Measurements from ENCODE around the gene LRRN3.
"Not testable (repeated sequence)": the region's sequence is repeated elsewhere in the genome, so short reads cannot be mapped to it uniquely, and the experiment has no call there.

LRRN3 gene

DNA sequence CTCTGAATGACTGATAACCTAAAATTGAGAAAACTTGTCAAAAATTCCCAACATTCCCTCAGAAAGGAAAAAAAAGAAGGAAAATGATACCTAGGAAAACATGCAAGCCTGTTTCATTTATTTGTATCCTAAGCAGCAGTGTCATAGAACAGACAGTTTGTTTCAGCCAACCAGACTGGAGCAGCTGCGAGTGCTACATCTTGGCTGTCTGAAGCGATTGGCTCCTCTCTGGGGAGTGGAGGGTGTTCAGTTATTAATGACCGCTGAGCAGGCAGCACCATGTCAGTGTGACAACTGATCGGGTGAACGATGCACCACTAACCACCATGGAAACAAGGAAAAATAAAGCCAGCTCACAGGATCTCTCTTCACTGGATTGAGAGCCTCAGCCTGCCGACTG lies at the start of gene LRRN3:
Gene LRRN3, plus strand, starts transcription at position 282 of the 400 bp plus-strand sequence. CDS start 31,646 bp downstream, outside the sequence.
- DNase-seq: peak; percentile 77

DNA sequence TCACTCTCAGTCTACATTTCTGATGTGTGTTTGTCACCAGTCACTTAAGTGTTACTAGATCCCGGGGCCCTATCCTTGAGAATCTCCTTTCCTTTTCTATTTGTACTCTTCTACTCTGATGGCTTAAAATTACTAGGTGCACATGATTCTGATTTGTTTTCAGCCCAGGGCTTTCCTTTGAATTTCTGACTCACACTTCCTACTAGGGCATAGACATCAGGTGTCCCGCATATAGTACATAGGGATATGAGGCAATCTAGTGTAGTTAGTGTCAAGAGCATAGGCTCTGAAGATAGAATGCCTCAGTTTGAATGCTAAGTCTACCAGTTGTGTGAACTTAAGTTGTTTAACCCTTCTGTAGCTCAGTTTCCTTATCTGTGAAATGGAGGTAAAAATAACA lies 49.4 kb upstream of the LRRN3 start:
- no peak for DNase-seq

- DNase-seq: no peak
Observed at GRCh38 chr7:111042842-111043241, 48.1 kb upstream of the LRRN3 start.

- no peak for DNase-seq
Observed at GRCh38 chr7:111043561-111043960, 47.4 kb upstream of the LRRN3 start.

DNA sequence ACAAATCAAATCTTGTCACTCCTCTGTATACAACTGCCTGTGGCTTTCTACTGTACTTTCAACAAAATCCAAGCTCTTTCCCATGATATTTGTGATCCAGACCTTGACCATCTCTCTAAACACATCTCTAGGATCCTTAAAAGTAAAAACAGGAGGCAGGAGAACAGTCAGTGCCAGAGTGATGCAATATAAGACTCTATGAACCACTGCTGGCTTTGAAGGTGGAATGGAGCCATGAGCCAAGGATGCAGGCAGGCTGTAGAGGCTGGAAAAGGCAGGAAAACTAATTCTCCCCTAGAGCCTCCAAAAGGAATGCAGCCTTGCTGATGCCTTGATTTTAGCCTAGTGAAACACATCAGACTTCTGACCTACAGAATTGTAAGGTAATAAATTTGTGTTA lies 45.5 kb upstream of the LRRN3 start:
- DNase-seq: no peak

- no peak for DNase-seq
Observed at GRCh38 chr7:111047595-111047994, 43.3 kb upstream of the LRRN3 start.

DNA sequence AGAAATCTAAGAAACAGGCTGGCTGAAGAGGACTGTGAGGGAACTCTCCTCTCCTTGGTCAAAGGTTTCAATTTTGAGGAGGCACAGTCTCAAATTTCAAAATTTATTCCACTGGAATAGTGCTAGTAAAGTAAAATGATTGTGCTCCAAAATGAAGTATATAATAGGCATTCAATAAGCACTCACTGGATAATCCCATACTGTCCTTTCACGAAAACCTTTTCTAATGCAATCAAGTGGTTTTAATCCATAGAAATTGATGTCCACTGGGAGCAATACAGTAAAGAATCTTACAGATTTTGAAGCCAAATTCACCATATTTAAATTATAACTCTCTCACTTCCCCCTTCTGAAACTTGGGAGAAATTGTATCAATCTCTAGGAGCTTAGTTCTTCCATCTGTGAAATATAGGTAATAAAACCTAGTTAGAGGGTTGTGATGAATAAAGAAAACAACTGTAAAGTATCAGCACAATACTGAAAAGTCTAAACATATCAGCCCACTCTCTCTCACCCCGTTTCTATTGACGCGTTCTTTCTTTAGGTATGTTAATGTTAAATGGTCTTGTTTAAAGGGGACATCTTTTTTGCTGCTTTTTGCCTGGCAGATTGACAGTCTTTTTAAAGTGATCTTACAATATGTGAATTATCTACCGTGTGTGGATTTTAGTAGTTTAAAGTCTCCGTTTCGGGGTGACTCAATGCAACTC lies 40.8 kb upstream of the LRRN3 start:
- no peak for DNase-seq

DNA sequence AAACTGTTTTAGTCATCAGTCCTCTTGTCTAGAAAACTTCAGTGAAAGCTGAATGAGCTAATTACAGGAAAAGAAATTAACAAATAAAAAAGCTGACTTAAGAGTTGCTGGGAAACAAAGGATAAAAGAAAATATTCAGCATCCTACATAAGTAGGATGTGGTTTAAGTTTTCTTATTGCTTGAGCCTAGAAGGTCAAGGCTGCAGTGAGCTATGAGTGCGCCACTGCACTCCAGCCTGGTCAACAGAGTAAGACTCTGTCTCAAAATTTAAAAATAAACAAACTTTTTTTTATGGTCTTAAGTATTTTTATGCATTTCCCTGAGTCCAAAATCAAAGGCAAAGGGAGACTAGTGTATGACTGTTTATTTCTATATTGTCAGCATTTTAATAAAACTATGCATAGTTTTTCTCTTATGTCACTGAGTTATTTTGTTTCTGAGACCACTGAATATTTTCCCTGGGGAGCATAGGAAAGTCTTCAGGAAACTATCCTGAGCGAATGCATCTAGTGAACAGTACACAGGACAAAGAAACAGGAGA lies 40.0 kb upstream of the LRRN3 start:
- no peak for DNase-seq

DNA sequence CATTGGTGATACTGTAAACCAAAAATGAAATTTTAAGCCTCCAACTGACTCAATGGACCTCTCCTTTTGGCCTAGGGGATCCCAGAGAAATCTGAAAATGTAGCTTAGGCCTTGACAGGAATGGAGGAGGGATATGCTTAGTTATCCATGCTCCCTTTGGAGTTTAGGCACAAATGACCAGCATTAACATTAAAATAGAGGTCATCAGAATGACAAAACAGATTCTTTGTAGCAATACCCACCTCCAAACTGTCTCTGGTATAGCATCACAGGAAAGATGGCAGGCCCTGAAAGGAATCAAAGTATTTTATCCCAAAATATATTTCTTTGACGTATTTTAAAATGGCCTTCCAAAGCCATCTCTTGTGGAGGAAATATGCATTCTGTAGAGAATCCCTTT lies 39.1 kb upstream of the LRRN3 start:
- no peak for DNase-seq

DNA sequence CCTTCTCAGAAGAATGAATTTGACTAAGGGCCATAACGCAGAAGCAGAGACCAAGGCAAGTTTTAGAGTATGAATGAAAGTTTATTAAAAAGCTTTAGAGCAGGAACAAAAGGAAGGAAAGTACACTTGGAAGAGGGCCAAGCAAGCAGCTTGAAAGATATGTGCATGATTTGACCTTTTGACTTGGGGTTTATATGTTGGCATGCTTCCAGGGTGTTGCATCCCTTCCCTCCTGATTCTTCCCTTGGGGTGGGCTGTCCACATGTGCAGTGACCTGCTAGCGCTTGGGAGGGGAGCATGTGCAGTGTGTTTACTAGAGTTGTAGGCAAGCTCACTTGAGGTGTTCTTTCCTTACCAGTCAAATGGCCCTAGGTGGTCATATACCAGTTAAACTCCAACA lies 37.9 kb upstream of the LRRN3 start:
- peak; percentile 42 for DNase-seq

- DNase-seq: no peak
Observed at GRCh38 chr7:111056371-111056770, 34.6 kb upstream of the LRRN3 start.

DNA sequence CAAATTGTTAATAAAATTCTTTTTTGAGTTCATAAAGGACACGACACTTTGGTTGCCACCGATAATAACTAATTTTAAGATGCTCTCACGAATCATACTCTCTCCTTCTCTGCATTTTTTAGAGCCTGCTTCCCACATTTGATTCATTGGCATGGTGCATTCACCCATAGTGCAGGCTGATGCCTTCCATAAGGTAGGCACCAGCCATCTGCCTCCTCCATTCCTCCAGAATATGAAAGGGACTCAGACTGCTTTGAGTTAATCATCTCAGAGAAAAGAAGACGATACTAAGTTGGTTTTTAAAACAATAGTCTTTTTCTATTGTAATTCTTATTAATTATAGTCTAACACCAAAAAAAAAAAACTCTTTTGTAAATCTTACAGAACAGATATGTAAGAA lies 33.9 kb upstream of the LRRN3 start:
- no peak for DNase-seq

DNA sequence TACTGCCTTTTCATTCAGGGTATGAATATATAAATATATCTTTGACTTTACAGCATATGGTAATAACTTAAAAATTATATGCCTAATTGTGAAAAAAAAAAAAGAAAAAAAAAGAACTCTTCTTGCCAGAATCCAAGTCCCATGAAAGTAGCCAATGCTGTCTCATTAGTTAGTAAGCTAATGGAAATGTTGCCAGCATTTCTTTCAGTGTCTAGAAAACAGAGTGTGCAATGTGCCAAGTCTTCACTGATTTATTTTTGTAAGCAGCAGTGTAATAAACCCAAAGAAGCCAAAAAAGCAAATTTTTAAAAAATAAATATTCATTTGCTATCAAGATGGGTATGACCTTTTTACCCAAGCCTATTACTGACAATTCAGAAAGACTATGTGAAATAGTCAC lies 31.1 kb upstream of the LRRN3 start:
- DNase-seq: no peak

- DNase-seq: no peak
Observed at GRCh38 chr7:111063166-111063565, 27.8 kb upstream of the LRRN3 start.

GRCh38 chr7:111067251-111067650 lies 23.7 kb upstream of the LRRN3 start:
- no peak for DNase-seq

- DNase-seq: no peak
Observed at GRCh38 chr7:111067682-111068081, 23.2 kb upstream of the LRRN3 start.

DNA sequence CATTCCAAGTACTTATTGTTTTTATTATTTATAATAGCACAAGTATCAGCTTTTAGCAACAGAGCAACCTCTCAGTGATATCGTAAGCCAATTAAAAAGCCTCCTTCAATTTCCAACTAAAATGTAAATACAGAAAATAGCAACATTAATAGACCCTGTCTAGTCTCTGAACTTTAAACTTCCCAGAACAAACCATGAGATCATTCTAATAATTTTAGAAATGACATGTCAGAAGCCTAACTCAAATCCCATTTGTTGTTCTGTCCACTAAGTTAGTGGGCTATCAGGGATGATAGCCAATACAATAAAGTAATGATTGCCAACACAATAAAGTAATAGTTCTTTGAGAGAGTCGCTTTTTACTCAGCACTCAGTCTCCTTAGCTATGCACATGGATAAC lies 22.3 kb upstream of the LRRN3 start:
- DNase-seq: no peak

- peak; percentile 22 for DNase-seq
Observed at GRCh38 chr7:111071556-111071955, 19.4 kb upstream of the LRRN3 start.

DNA sequence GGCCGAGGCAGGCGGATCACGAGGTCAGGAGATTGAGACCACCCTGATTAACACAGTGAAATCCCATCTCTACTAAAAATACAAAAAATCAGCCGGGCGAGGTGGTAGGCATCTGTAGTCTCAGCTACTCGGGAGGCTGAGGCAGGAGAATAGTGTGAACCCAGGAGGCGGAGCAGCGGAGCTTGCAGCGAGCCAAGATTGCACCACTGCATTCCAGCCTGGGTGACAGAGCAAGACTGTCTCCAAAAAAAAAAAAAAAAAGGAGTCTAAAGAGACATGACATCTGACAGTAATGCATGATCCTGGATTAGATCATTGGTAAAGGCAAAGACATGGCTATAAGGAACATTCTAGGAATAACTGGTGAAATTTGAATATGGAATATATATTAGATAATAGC lies 18.3 kb upstream of the LRRN3 start:
- not testable (repeated sequence) for DNase-seq

GRCh38 chr7:111074071-111074747 lies 16.7 kb upstream of the LRRN3 start:
- no peak for DNase-seq

DNA sequence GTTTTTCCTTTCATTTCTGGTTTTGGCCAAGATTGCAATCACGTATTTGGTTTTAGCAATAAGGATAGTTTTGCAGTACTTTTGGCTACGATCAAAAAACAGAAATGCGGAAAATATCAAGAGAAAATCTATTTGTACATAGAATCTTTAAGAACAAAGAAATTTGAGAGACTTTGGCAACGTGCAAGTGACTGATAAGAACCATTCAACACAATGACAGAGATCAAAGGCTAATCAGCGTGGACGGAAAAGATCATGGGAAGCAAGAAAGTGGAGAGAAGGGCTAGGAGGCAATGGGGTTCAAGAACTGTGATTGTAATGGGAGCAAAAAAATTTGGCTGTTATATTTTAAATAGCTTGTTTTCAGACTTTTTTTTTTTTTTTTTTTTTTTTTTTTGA lies 16.2 kb upstream of the LRRN3 start:
- no peak for DNase-seq

GRCh38 chr7:111075498-111075897 lies 15.4 kb upstream of the LRRN3 start:
- no peak for DNase-seq

GRCh38 chr7:111076205-111076604 lies 14.7 kb upstream of the LRRN3 start:
- DNase-seq: no peak

GRCh38 chr7:111077001-111077400 lies 13.9 kb upstream of the LRRN3 start:
- DNase-seq: no peak

Measured in NCI-H1105 treated with DMSO at 0.1 percent for 48 hours (cell line).